ENCODE measurements around the gene ANXA4.

ANXA4 gene

GRCh38 chr2:69716555-69717120 lies 25.3 kb upstream of the ANXA4 start:
- TF ChIP-seq, protein P1, sequence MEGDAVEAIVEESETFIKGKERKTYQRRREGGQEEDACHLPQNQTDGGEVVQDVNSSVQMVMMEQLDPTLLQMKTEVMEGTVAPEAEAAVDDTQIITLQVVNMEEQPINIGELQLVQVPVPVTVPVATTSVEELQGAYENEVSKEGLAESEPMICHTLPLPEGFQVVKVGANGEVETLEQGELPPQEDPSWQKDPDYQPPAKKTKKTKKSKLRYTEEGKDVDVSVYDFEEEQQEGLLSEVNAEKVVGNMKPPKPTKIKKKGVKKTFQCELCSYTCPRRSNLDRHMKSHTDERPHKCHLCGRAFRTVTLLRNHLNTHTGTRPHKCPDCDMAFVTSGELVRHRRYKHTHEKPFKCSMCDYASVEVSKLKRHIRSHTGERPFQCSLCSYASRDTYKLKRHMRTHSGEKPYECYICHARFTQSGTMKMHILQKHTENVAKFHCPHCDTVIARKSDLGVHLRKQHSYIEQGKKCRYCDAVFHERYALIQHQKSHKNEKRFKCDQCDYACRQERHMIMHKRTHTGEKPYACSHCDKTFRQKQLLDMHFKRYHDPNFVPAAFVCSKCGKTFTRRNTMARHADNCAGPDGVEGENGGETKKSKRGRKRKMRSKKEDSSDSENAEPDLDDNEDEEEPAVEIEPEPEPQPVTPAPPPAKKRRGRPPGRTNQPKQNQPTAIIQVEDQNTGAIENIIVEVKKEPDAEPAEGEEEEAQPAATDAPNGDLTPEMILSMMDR (IDR thresholded peaks at IDR 0.05) = no peak
- Histone ChIP-seq H3K27me3 (no peaks in the 10 kb centered on the region), H3K4me1 (peaks cover 0 to 7% (median 3%) of the 10 kb centered on the region in 4 donors), H3K9me3 (no peaks in the 10 kb centered on the region), H3K36me3 (no peaks in the 10 kb centered on the region), H3K4me3 (no peak overlapping the region), H3K27ac (no peak overlapping the region)
- no peak for DNase-seq
- intact Hi-C loops (cut with DNase I; ENCODE audit: low total_unique reads) = no loop called here

GRCh38 chr2:69717186-69717585 lies 24.7 kb upstream of the ANXA4 start:
- TF ChIP-seq, protein P1 (IDR thresholded peaks at IDR 0.05) = no peak
- DNase-seq = no peak
- Histone ChIP-seq H3K36me3 (no peaks in the 10 kb centered on the region), H3K27me3 (no peaks in the 10 kb centered on the region), H3K9me3 (no peaks in the 10 kb centered on the region), H3K27ac (no peak overlapping the region), H3K4me3 (no peak overlapping the region), H3K4me1 (peaks cover 0 to 7% (median 3%) of the 10 kb centered on the region in 4 donors)
- intact Hi-C loops (cut with DNase I; ENCODE audit: low total_unique reads) = no loop called here

- TF ChIP-seq, protein P1 (IDR thresholded peaks at IDR 0.05) = no peak
- DNase-seq = no peak
- intact Hi-C loops (cut with DNase I; ENCODE audit: low total_unique reads) = no loop called here
- Histone ChIP-seq H3K36me3 (no peaks in the 10 kb centered on the region), H3K9me3 (no peaks in the 10 kb centered on the region), H3K27me3 (no peaks in the 10 kb centered on the region), H3K27ac (no peak overlapping the region), H3K4me1 (peaks cover 0 to 7% (median 3%) of the 10 kb centered on the region in 4 donors), H3K4me3 (no peak overlapping the region)
These were observed 24.1 kb upstream of the ANXA4 start for GRCh38 chr2:69717861-69718273.

GRCh38 chr2:69718338-69718965 lies 23.5 kb upstream of the ANXA4 start:
- H3K27me3 ChIP-seq = no peaks in the 10 kb centered on the region
- H3K4me3 ChIP-seq = no peak overlapping the region
- H3K9me3 ChIP-seq = no peaks in the 10 kb centered on the region
- intact Hi-C loops (cut with DNase I; ENCODE audit: low total_unique reads) = no loop called here
- H3K4me1 ChIP-seq = peaks cover 0 to 7% (median 3%) of the 10 kb centered on the region in 4 donors
- no peaks in the 10 kb centered on the region for H3K36me3 ChIP-seq
- DNase-seq = no peak
- no peak overlapping the region for H3K27ac ChIP-seq
- TF ChIP-seq, protein P1 (IDR thresholded peaks at IDR 0.05) = no peak

DNA sequence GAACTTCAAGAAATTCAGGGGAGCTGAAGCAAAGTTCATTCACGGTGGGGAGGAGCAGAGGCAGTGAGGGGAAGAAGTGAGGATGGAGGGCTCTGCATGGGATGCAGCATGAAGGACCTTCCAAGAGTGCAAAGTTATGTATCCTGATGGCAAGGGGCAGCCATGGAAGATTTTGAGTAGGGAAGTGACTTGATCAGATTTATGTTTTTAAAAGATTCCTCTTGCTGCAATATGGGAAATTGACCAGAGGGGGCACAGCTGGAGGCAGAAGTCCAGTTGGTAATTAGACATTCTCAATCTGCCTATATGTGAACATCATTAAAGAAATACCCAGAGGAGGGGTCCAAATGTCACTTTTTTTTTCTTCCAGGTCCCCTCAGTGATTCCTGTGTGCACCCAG lies 21.5 kb upstream of the ANXA4 start:
- no peak for DNase-seq
- H3K4me1 ChIP-seq = peaks cover 0 to 4% (median 2%) of the 10 kb centered on the region in 4 donors
- H3K36me3 ChIP-seq = no peaks in the 10 kb centered on the region
- intact Hi-C loops (cut with DNase I; ENCODE audit: low total_unique reads) = no loop called here
- no peaks in the 10 kb centered on the region for H3K27me3 ChIP-seq
- H3K4me3 ChIP-seq = no peak overlapping the region
- TF ChIP-seq, protein P1 (IDR thresholded peaks at IDR 0.05) = no peak
- H3K27ac ChIP-seq = no peak overlapping the region
- no peaks in the 10 kb centered on the region for H3K9me3 ChIP-seq
